Effector CD4-positive, alpha-beta T cell (primary cell): ENCODE measurements around the gene LRRC37B.
"Not testable (repeated sequence)": the region's sequence is repeated elsewhere in the genome, so short reads cannot be mapped to it uniquely, and the experiment has no call there.

ENCODE experiments used
- DNase-seq: peaks from one replicate; pipeline ENCODE4 v3.0.0-alpha.2; 2020

The LRRC37B gene

GRCh38 chr17:32099686-32100085, 92.5 kb downstream of the LRRC37B start:
- DNase-seq: no peak

GRCh38 chr17:32100323-32100722, 93.1 kb downstream of the LRRC37B start:
- DNase-seq: not testable (repeated sequence)

- DNase-seq: no peak
Observed at GRCh38 chr17:32100971-32101631, 93.9 kb downstream of the LRRC37B start.

GRCh38 chr17:32102172-32102571, 95.0 kb downstream of the LRRC37B start:
- no peak for DNase-seq

- no peak for DNase-seq
Observed at GRCh38 chr17:32102646-32103186, 95.5 kb downstream of the LRRC37B start.
